Stomach (tissue), 4 donors: Measurements from ENCODE around the gene GALNS.

ENCODE experiments used
- EP300 ChIP-seq: sonication (generic); formaldehyde crosslinking; IDR thresholded peaks from one replicate; pipeline ENCODE4 v1.6.1; 2017; ENCODE audit warnings: antibody characterized with exemption
- POLR2A ChIP-seq, 4 donors: fragments of 450-650 bp; IDR thresholded peaks; one replicate each; pipeline ENCODE4 v1.6.1; 2016; ENCODE audit warnings: antibody characterized with exemption in 4 of 4, control low read depth in 2 of 4, mild to moderate bottlenecking in 1 of 4, moderate library complexity in 1 of 4
- POLR2AphosphoS5 ChIP-seq, 3 donors: sonication (generic); formaldehyde crosslinking; IDR thresholded peaks; one replicate each; pipeline ENCODE4 v1.6.1; 2016; ENCODE audit warnings: antibody characterized with exemption in 3 of 3
- TF ChIP-seq, protein P1 (sequence below), 7 experiments: fragments of 450-650 bp in 4 of 7; fragments of 200-600 bp in 3 of 7; sonication (generic) in 3 of 7; IDR thresholded peaks; one replicate each; pipeline ENCODE4 v1.5.1; 2016 to 2019; ENCODE audit warnings: antibody characterized with exemption in 7 of 7, control low read depth in 2 of 7, mild to moderate bottlenecking in 1 of 7

DNA sequence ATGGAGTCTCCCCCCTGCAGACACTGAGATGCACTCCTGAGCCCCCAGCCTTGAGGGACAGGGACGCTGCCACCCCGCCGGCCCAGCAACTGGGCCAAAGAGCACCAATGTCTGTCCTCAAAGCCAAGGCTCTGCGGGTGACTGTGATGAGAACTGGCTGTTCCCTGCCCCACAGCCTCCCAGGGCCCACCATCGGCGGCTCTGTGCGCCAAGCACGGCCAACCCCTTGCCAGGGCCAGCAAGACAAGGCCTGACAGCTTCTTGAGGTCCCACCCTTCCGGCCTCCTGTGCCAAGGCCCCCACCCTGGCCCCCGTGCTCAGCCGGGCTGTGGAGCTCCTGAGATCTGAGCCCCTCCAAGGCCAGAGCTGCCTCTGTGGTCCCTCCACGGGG lies 43.9 kb upstream of the GALNS start:
- TF ChIP-seq, protein P1, sequence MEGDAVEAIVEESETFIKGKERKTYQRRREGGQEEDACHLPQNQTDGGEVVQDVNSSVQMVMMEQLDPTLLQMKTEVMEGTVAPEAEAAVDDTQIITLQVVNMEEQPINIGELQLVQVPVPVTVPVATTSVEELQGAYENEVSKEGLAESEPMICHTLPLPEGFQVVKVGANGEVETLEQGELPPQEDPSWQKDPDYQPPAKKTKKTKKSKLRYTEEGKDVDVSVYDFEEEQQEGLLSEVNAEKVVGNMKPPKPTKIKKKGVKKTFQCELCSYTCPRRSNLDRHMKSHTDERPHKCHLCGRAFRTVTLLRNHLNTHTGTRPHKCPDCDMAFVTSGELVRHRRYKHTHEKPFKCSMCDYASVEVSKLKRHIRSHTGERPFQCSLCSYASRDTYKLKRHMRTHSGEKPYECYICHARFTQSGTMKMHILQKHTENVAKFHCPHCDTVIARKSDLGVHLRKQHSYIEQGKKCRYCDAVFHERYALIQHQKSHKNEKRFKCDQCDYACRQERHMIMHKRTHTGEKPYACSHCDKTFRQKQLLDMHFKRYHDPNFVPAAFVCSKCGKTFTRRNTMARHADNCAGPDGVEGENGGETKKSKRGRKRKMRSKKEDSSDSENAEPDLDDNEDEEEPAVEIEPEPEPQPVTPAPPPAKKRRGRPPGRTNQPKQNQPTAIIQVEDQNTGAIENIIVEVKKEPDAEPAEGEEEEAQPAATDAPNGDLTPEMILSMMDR (IDR thresholded peaks at IDR 0.05) = no peak
- TF ChIP-seq POLR2AphosphoS5 (IDR thresholded peaks at IDR 0.05) = no peak
- TF ChIP-seq POLR2A (IDR thresholded peaks at IDR 0.05) = no peak
- no peak for TF ChIP-seq EP300
